Nephron (organoid): ENCODE data around the gene POLR3B.

ENCODE experiments used
- H3K27ac Mint-ChIP-seq, 3 experiments: 2 replicates each; pipeline ENCODE4 v1.8.0; 2020; ENCODE audit warnings: mixed read lengths in 3 of 3, mild to moderate bottlenecking in 2 of 3, moderate library complexity in 1 of 3
- H3K27me3 Mint-ChIP-seq: 2 replicates; pipeline ENCODE4 v1.8.0; 2021; ENCODE audit warnings: low read depth, mild to moderate bottlenecking, moderate library complexity, mixed read lengths
- H3K36me3 Mint-ChIP-seq: 2 replicates; pipeline ENCODE4 v1.8.0; 2020; ENCODE audit warnings: low read depth, mixed read lengths
- H3K4me1 Mint-ChIP-seq: 2 replicates; pipeline ENCODE4 v1.8.0; 2020; ENCODE audit warnings: mixed read lengths
- H3K4me3 Mint-ChIP-seq, 3 experiments: 2 replicates each; pipeline ENCODE4 v1.8.0; 2020; ENCODE audit warnings: mild to moderate bottlenecking in 3 of 3, mixed read lengths in 3 of 3, moderate library complexity in 2 of 3
- H3K9me3 Mint-ChIP-seq: 2 replicates; pipeline ENCODE4 v1.8.0; 2020; ENCODE audit warnings: mixed read lengths
- CTCF ChIP-seq, 3 experiments: fragments of 200-600 bp; sonication (generic); IDR thresholded peaks; one replicate each; pipeline ENCODE4 v1.5.0; 2021; ENCODE audit warnings: antibody characterized with exemption in 3 of 3; ENCODE audit not compliant: unreplicated experiment in 3 of 3

The POLR3B gene

GRCh38 chr12:106359646-106360399, 2.3 kb downstream of the POLR3B start:
- peaks cover 14% of the 10 kb centered on the region for H3K4me1 Mint-ChIP-seq
- H3K4me3 Mint-ChIP-seq: no peak overlapping the region
- H3K36me3 Mint-ChIP-seq: no peaks in the 10 kb centered on the region
- no peaks in the 10 kb centered on the region for H3K9me3 Mint-ChIP-seq
- no peak overlapping the region for H3K27ac Mint-ChIP-seq
- no peak for TF ChIP-seq CTCF (IDR thresholded peaks at IDR 0.05; ENCODE audit: unreplicated experiment in 3 of 3)
- H3K27me3 Mint-ChIP-seq: no peaks in the 10 kb centered on the region

- H3K36me3 Mint-ChIP-seq: no peaks in the 10 kb centered on the region
- no peak for TF ChIP-seq CTCF (IDR thresholded peaks at IDR 0.05; ENCODE audit: unreplicated experiment in 3 of 3)
- H3K27ac Mint-ChIP-seq: no peak overlapping the region
- H3K27me3 Mint-ChIP-seq: no peaks in the 10 kb centered on the region
- H3K9me3 Mint-ChIP-seq: no peaks in the 10 kb centered on the region
- H3K4me1 Mint-ChIP-seq: peaks cover 14% of the 10 kb centered on the region
- H3K4me3 Mint-ChIP-seq: no peak overlapping the region
These were observed 2.9 kb downstream of the POLR3B start for GRCh38 chr12:106360400-106360994.

- Mint-ChIP-seq H3K36me3 (peaks cover 12% of the 10 kb centered on the region), H3K9me3 (no peaks in the 10 kb centered on the region), H3K27me3 (no peaks in the 10 kb centered on the region), H3K27ac (no peak overlapping the region), H3K4me3 (no peak overlapping the region), H3K4me1 (peaks cover 7% of the 10 kb centered on the region)
- no peak for TF ChIP-seq CTCF (IDR thresholded peaks at IDR 0.05; ENCODE audit: unreplicated experiment in 3 of 3)
These were observed 5.4 kb downstream of the POLR3B start for GRCh38 chr12:106362971-106363370.

- Mint-ChIP-seq H3K36me3 (peaks cover 12% of the 10 kb centered on the region), H3K4me3 (no peak overlapping the region), H3K4me1 (no peaks in the 10 kb centered on the region), H3K27me3 (no peaks in the 10 kb centered on the region), H3K27ac (no peak overlapping the region), H3K9me3 (no peaks in the 10 kb centered on the region)
- TF ChIP-seq CTCF (IDR thresholded peaks at IDR 0.05; ENCODE audit: unreplicated experiment in 3 of 3): no peak
These were observed 6.7 kb downstream of the POLR3B start for GRCh38 chr12:106364261-106364660.

- Mint-ChIP-seq H3K36me3 (peaks cover 42% of the 10 kb centered on the region), H3K27me3 (no peaks in the 10 kb centered on the region), H3K27ac (no peak overlapping the region)
These were observed 12.2 kb downstream of the POLR3B start for GRCh38 chr12:106369624-106370346.

More at GRCh38 chr12:106369624-106370346, 12.2 kb downstream of the POLR3B start:
- Mint-ChIP-seq H3K4me3 (no peak overlapping the region), H3K9me3 (peaks cover 9% of the 10 kb centered on the region), H3K4me1 (no peaks in the 10 kb centered on the region)
- no peak for TF ChIP-seq CTCF (IDR thresholded peaks at IDR 0.05; ENCODE audit: unreplicated experiment in 3 of 3)
